CD4-positive, alpha-beta T cell (primary cell): ENCODE data around the gene GALE. TPM values are rescaled to one million over a fixed set of nuclear protein-coding genes. Genes with fewer than 3 reads are reported as not detected.
A peak's percentile ranks its signal among the peaks of the same experiment; 100 is the strongest.

Source experiments
- ATAC-seq: fragments of 200-7000 bp; cut with Tn5 transposase; one replicate; pipeline ENCODE4 v1.10.0; 2022; ENCODE audit warnings: mild to moderate bottlenecking; ENCODE audit not compliant: poor library complexity
- CTCF ChIA-PET: fragments of 350-600 bp; sonication (Branson Sonifier 250); formaldehyde crosslinking; loops from one replicate; lab custom pipeline; 2021; ENCODE audit warnings: antibody characterized with exemption, inconsistent platforms; lab: Charles Lee
- POLR2A ChIA-PET: fragments of 350-600 bp; sonication (Branson Sonifier 250); formaldehyde crosslinking; loops from one replicate; lab custom pipeline; 2021; ENCODE audit warnings: antibody characterized with exemption, inconsistent platforms; lab: Charles Lee
- DNase-seq, 14 experiments: peaks; one replicate each; pipeline ENCODE4 v3.0.0-alpha.2; 2013 to 2020; ENCODE audit warnings: mixed read lengths in 2 of 14
- H3K27ac ChIP-seq, 2 donors: one replicate each; pipeline versions ENCODE4 v1.5.1 to v1.7.0; 2013; ENCODE audit warnings: low read length in 2 of 2, low read depth in 1 of 2, mild to moderate bottlenecking in 1 of 2
- H3K27me3 ChIP-seq, 2 experiments: 1 replicate in 1 of 2; 2 replicates in 1 of 2; pipeline versions ENCODE4 v1.6.1 to v1.7.0; 2013; ENCODE audit warnings: low read length in 2 of 2, control low read depth in 1 of 2, mild to moderate bottlenecking in 1 of 2, moderate library complexity in 1 of 2; ENCODE audit not compliant: insufficient read depth in 2 of 2, control insufficient read depth in 1 of 2
- H3K36me3 ChIP-seq: one replicate; pipeline ENCODE4 v1.6.1; 2013; ENCODE audit warnings: low read length, control low read depth; ENCODE audit not compliant: insufficient read depth
- H3K4me1 ChIP-seq: one replicate; pipeline ENCODE4 v1.6.1; 2013; ENCODE audit warnings: low read length, control low read depth; ENCODE audit not compliant: insufficient read depth
- H3K4me3 ChIP-seq: one replicate; pipeline ENCODE4 v1.5.1; 2013; ENCODE audit warnings: mild to moderate bottlenecking, low read length, moderate library complexity
- H3K9me3 ChIP-seq, 2 experiments: 1 replicate in 1 of 2; 2 replicates in 1 of 2; pipeline versions ENCODE4 v1.6.1 to v1.7.0; 2013; ENCODE audit warnings: low read length in 2 of 2, mild to moderate bottlenecking in 2 of 2, control low read depth in 1 of 2, moderate library complexity in 1 of 2; ENCODE audit not compliant: control insufficient read depth in 1 of 2, insufficient read depth in 1 of 2
- H3K27ac Mint-ChIP-seq: one replicate; pipeline ENCODE4 v1.8.0; 2020; ENCODE audit warnings: mixed read lengths
- H3K27me3 Mint-ChIP-seq: one replicate; pipeline ENCODE4 v1.8.0; 2021; ENCODE audit warnings: mixed read lengths
- H3K36me3 Mint-ChIP-seq: one replicate; pipeline ENCODE4 v1.8.0; 2021; ENCODE audit warnings: low read depth, mixed read lengths
- H3K4me1 Mint-ChIP-seq: one replicate; pipeline ENCODE4 v1.8.0; 2021; ENCODE audit warnings: low read depth, mixed read lengths
- H3K4me3 Mint-ChIP-seq: one replicate; pipeline ENCODE4 v1.8.0; 2020; ENCODE audit warnings: mild to moderate bottlenecking, mixed read lengths
- H3K9me3 Mint-ChIP-seq: one replicate; pipeline ENCODE4 v1.8.0; 2020; ENCODE audit warnings: mixed read lengths
- intact Hi-C, 2 experiments: fragments of 100-400 bp; cut with DNase I in 1 of 2; cut with micrococcal nuclease in 1 of 2; formaldehyde crosslinking; loops; one replicate each; pipeline versions ENCODE4 v1.15.1 to v1.9.0; 2023 to 2025; cut with DNase I, micrococcal nuclease
- total RNA-seq, 174 experiments: library from RNA in 2 of 174; stranded (reverse) in 2 of 174; gene quantifications; one replicate each; pipeline ENCODE4 v1.2.3 and lab custom pipeline; 2021 to 2026
- TF ChIP-seq, protein P1 (sequence below): fragments of 200-600 bp; IDR thresholded peaks from one replicate; pipeline ENCODE4 v1.8.0; 2022; ENCODE audit warnings: antibody characterized with exemption, mild to moderate bottlenecking

GALE gene
- total RNA-seq, 2 experiments from 2014 or later: 5.4 to 6.9 TPM

DNA sequence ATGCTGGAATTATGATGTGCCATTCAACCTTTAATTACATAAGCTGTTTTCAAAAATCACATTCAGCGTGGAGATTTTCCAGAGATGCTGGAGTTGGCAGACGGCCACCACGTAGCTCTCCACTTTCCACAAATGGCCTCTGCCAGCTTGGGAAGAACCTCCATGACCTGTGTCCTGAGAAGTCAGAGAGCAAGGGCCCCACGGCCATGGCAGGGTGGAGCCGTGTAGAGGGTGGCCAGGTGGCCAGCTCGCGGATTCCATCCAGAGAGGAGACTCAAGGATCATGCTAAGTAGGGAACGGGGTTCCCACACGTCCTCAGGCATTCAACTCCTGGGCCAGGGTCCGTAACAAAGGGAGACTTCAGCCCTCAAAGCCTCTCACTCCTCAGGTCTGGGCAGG is 1.3 kb upstream of the GALE start:
- ChIA-PET CTCF (interaction anchor here (1.4 to 4.3 kb wide), 3 partner anchors 8 to 30 kb away, joined by 3 to 13 read pairs (median 12); no protein-coding TSS in a partner anchor), POLR2A (interaction anchor here (0.9 to 4.9 kb wide), 8 partner anchors 8 to 66 kb away, joined by 3 to 40 read pairs (median 5); partner anchors contain the start of genes ELOA, FUCA1, HMGCL and LYPLA2)
- H3K27me3 Mint-ChIP-seq: no peaks in the 10 kb centered on the region
- DNase-seq (no peak), ATAC-seq (no peak)
- Histone ChIP-seq H3K27me3 (no peaks in the 10 kb centered on the region), H3K36me3 (peaks cover 10% of the 10 kb centered on the region), H3K9me3 (no peaks in the 10 kb centered on the region), H3K27ac (peak overlapping the region in 1 of 2 donors; percentile 78), H3K4me3 (no peak overlapping the region), H3K4me1 (peaks cover 27% of the 10 kb centered on the region)
- intact Hi-C loops: loop anchor here in 1 of 2 experiments (2.0 to 10.0 kb wide), 5 partner anchors 23 to 437 kb away; partner anchors contain the start of genes ELOA, HMGCL, PNRC2 and ZNF436
- H3K27ac Mint-ChIP-seq: peak overlapping the region; percentile 92
- H3K36me3 Mint-ChIP-seq: peaks cover 18% of the 10 kb centered on the region
- TF ChIP-seq, protein P1, sequence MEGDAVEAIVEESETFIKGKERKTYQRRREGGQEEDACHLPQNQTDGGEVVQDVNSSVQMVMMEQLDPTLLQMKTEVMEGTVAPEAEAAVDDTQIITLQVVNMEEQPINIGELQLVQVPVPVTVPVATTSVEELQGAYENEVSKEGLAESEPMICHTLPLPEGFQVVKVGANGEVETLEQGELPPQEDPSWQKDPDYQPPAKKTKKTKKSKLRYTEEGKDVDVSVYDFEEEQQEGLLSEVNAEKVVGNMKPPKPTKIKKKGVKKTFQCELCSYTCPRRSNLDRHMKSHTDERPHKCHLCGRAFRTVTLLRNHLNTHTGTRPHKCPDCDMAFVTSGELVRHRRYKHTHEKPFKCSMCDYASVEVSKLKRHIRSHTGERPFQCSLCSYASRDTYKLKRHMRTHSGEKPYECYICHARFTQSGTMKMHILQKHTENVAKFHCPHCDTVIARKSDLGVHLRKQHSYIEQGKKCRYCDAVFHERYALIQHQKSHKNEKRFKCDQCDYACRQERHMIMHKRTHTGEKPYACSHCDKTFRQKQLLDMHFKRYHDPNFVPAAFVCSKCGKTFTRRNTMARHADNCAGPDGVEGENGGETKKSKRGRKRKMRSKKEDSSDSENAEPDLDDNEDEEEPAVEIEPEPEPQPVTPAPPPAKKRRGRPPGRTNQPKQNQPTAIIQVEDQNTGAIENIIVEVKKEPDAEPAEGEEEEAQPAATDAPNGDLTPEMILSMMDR: no peak
- H3K4me3 Mint-ChIP-seq: peak overlapping the region; percentile 97
- no peaks in the 10 kb centered on the region for H3K9me3 Mint-ChIP-seq
- H3K4me1 Mint-ChIP-seq: peaks cover 14% of the 10 kb centered on the region

GRCh38 chr1:23801338-23801748 is 789 bp upstream of the GALE start:
- Mint-ChIP-seq H3K4me1 (peaks cover 14% of the 10 kb centered on the region), H3K27ac (peak overlapping the region; percentile 92), H3K9me3 (no peaks in the 10 kb centered on the region), H3K36me3 (peaks cover 23% of the 10 kb centered on the region), H3K27me3 (no peaks in the 10 kb centered on the region), H3K4me3 (peak overlapping the region; percentile 97)
- CTCF ChIA-PET: interaction anchor here (1.4 to 4.3 kb wide), 3 partner anchors 9 to 30 kb away, joined by 3 to 13 read pairs (median 12); no protein-coding TSS in a partner anchor
- Histone ChIP-seq H3K27ac (peak overlapping the region; percentile 78 to 82), H3K27me3 (no peaks in the 10 kb centered on the region), H3K36me3 (peaks cover 14% of the 10 kb centered on the region), H3K4me3 (peak overlapping the region; percentile 81), H3K9me3 (no peaks in the 10 kb centered on the region), H3K4me1 (peaks cover 27% of the 10 kb centered on the region)
- DNase-seq: peak in 1 of 14 experiments; percentile 38
- TF ChIP-seq, protein P1: no peak
- ATAC-seq: no peak
- intact Hi-C loops: loop anchor here in 1 of 2 experiments (2.0 to 10.0 kb wide), 4 partner anchors 36 to 437 kb away; partner anchors contain the start of genes ELOA, PNRC2 and ZNF436
- POLR2A ChIA-PET: interaction anchor here (0.6 to 4.9 kb wide), 14 partner anchors 8 to 457 kb away, joined by 3 to 40 read pairs (median 4); partner anchors contain the start of genes ELOA, FUCA1, HMGCL and HNRNPR

DNA sequence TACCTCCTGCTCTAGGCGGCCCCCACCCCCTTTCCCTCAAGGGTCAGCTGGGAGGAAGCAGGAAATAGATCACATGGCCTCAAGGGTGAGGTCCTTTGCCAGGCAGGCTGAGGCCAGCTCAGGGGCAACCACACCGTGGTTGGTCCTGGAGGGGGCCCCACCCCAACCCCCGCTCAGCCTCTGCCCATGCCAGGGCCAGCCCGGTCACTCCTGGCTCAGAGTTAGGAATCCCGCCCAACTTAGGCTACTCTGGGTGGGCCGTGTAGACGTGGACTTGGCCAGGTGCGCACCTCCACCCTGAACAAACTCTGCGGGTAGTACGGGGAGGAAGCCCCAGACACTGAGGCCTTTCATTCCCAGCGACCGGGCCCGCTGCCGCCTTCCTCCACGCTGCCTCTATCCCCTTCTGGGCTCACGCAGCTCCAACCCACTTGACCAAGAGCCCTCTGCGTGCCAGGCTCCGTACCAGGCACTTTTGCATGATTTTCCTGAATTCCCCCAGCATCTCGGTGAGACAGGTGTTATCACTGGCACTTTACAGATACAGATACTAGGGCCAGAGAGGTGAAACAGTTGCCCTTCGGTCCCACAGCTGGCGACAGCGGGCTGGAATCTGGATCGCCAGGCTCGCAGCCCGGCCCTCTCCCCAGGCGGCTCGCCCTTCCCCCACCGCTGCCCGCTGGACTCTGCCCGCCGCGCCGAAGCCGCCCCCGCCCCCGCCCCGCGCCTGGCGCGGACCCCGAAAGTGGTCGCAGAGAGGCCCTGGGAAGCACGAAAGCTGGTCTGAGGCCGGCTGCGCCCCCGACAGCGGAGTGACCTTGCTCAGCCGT is 769 bp downstream of the GALE start:
- ChIA-PET CTCF (interaction anchor here (3.2 to 4.3 kb wide), 2 partner anchors 10 to 28 kb away, joined by 12 to 13 read pairs; no protein-coding TSS in a partner anchor), POLR2A (interaction anchor here (0.9 to 4.9 kb wide), 8 partner anchors 9 to 181 kb away, joined by 3 to 40 read pairs (median 9); partner anchors contain the start of genes ELOA, HMGCL, LYPLA2 and PITHD1)
- Histone ChIP-seq H3K9me3 (no peaks in the 10 kb centered on the region), H3K27ac (peak overlapping the region; percentile 34 to 82), H3K36me3 (peaks cover 21% of the 10 kb centered on the region), H3K27me3 (no peaks in the 10 kb centered on the region), H3K4me1 (peaks cover 27% of the 10 kb centered on the region), H3K4me3 (peak overlapping the region; percentile 81)
- H3K9me3 Mint-ChIP-seq: no peaks in the 10 kb centered on the region
- ATAC-seq (no peak), DNase-seq (peak in 5 of 14 experiments; percentile 28 to 63 (median 51))
- no peaks in the 10 kb centered on the region for H3K27me3 Mint-ChIP-seq
- intact Hi-C loops: loop anchor here (1.0 to 10.0 kb wide), 7 partner anchors 8 to 1445 kb away; partner anchors contain the start of genes ELOA (in 1 of the 2), LYPLA2 (in 1 of the 2), PITHD1 (in 1 of the 2) and PNRC2 (in 1 of the 2)
- peaks cover 14% of the 10 kb centered on the region for H3K4me1 Mint-ChIP-seq
- H3K27ac Mint-ChIP-seq: peak overlapping the region; percentile 72
- H3K4me3 Mint-ChIP-seq: peak overlapping the region; percentile 97
- peaks cover 21% of the 10 kb centered on the region for H3K36me3 Mint-ChIP-seq
- TF ChIP-seq, protein P1: no peak
